H1 (cell line): ENCODE results near the gene SLC26A8. TPM values are rescaled to one million over a fixed set of nuclear protein-coding genes. Genes with fewer than 3 reads are reported as not detected.

Experiments used
- BCL11A ChIP-seq, 2 experiments: IDR thresholded peaks; one replicate each; pipeline ENCODE4 v1.6.1; 2011; ENCODE audit warnings: low read depth in 2 of 2, low read length in 2 of 2, mild to moderate bottlenecking in 2 of 2
- PHF8 ChIP-seq: fragments of 200-600 bp; sonication (generic); conservative IDR thresholded peaks from 2 replicates; pipeline ENCODE4 v1.7.1; 2012; ENCODE audit warnings: low read depth, mild to moderate bottlenecking, inconsistent platforms, low read length, moderate library complexity
- RXRA ChIP-seq: IDR thresholded peaks from 2 replicates; pipeline ENCODE4 v1.6.1; 2011; ENCODE audit warnings: low read depth, mild to moderate bottlenecking, low read length, moderate library complexity; ENCODE audit not compliant: insufficient read depth
- TAF1 ChIP-seq: IDR thresholded peaks from 2 replicates; pipeline ENCODE4 v1.6.1; 2011; ENCODE audit warnings: mild to moderate bottlenecking, low read depth, low read length
- polyA plus RNA-seq, 7 experiments: library from polyadenylated mRNA; depleted of rRNA in 3 of 7; stranded (reverse) in 5 of 7; unstranded in 2 of 7; fragments of >200 nt in 5 of 7; fragments of 200-250 nt in 2 of 7; gene quantifications; 1 replicate in 5 of 7; 2 replicates in 1 of 7; 4 replicates in 1 of 7; pipeline versions ENCODE4 v1.2.1 to v1.2.3, GENCODE V29; 2011 to 2013; ENCODE audit warnings: missing spikeins in 2 of 7, mixed read lengths in 2 of 7
- total RNA-seq: library from RNA; stranded (reverse); fragmentation: NEBNext Ultra II Directional; extraction: Animal tissue kit (Norgen Biotek cat#: 25700); gene quantifications from 2 replicates; pipeline ENCODE4 v1.2.1, GENCODE V29; 2021
- TF ChIP-seq, protein P1 (sequence below): fragments of 300-600 bp; sonication (generic); IDR thresholded peaks from 2 replicates; pipeline ENCODE4 v1.7.1; 2012; ENCODE audit warnings: low read length, moderate library complexity, mild to moderate bottlenecking, inconsistent platforms; ENCODE audit not compliant: insufficient replicate concordance

SLC26A8 gene
- total and polyA plus RNA-seq, 2 of the 8 experiments (the other 6 are each of a cell fraction or from before 2014, with no cell fraction given): 0.56 to 0.57 TPM

DNA sequence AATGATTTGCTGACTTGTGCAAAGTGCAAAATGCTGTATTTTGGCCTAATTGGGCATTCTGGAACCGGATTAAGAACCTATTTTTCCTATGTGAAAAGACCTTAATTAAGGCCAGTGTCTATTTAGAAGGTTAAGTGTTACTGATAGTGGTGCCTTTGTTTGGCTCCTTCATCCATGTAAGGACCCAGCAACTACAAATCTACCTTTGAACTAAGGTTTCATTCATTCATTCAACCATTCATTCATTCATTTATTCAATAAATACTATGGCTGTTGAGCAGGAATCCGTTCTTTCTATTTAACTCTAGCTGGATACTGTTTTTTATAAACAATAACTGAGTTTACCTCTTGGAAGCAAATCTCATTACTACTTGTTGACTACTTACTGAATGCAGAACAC lies 36.8 kb upstream of the SLC26A8 start (continued):
- TF ChIP-seq, protein P1, sequence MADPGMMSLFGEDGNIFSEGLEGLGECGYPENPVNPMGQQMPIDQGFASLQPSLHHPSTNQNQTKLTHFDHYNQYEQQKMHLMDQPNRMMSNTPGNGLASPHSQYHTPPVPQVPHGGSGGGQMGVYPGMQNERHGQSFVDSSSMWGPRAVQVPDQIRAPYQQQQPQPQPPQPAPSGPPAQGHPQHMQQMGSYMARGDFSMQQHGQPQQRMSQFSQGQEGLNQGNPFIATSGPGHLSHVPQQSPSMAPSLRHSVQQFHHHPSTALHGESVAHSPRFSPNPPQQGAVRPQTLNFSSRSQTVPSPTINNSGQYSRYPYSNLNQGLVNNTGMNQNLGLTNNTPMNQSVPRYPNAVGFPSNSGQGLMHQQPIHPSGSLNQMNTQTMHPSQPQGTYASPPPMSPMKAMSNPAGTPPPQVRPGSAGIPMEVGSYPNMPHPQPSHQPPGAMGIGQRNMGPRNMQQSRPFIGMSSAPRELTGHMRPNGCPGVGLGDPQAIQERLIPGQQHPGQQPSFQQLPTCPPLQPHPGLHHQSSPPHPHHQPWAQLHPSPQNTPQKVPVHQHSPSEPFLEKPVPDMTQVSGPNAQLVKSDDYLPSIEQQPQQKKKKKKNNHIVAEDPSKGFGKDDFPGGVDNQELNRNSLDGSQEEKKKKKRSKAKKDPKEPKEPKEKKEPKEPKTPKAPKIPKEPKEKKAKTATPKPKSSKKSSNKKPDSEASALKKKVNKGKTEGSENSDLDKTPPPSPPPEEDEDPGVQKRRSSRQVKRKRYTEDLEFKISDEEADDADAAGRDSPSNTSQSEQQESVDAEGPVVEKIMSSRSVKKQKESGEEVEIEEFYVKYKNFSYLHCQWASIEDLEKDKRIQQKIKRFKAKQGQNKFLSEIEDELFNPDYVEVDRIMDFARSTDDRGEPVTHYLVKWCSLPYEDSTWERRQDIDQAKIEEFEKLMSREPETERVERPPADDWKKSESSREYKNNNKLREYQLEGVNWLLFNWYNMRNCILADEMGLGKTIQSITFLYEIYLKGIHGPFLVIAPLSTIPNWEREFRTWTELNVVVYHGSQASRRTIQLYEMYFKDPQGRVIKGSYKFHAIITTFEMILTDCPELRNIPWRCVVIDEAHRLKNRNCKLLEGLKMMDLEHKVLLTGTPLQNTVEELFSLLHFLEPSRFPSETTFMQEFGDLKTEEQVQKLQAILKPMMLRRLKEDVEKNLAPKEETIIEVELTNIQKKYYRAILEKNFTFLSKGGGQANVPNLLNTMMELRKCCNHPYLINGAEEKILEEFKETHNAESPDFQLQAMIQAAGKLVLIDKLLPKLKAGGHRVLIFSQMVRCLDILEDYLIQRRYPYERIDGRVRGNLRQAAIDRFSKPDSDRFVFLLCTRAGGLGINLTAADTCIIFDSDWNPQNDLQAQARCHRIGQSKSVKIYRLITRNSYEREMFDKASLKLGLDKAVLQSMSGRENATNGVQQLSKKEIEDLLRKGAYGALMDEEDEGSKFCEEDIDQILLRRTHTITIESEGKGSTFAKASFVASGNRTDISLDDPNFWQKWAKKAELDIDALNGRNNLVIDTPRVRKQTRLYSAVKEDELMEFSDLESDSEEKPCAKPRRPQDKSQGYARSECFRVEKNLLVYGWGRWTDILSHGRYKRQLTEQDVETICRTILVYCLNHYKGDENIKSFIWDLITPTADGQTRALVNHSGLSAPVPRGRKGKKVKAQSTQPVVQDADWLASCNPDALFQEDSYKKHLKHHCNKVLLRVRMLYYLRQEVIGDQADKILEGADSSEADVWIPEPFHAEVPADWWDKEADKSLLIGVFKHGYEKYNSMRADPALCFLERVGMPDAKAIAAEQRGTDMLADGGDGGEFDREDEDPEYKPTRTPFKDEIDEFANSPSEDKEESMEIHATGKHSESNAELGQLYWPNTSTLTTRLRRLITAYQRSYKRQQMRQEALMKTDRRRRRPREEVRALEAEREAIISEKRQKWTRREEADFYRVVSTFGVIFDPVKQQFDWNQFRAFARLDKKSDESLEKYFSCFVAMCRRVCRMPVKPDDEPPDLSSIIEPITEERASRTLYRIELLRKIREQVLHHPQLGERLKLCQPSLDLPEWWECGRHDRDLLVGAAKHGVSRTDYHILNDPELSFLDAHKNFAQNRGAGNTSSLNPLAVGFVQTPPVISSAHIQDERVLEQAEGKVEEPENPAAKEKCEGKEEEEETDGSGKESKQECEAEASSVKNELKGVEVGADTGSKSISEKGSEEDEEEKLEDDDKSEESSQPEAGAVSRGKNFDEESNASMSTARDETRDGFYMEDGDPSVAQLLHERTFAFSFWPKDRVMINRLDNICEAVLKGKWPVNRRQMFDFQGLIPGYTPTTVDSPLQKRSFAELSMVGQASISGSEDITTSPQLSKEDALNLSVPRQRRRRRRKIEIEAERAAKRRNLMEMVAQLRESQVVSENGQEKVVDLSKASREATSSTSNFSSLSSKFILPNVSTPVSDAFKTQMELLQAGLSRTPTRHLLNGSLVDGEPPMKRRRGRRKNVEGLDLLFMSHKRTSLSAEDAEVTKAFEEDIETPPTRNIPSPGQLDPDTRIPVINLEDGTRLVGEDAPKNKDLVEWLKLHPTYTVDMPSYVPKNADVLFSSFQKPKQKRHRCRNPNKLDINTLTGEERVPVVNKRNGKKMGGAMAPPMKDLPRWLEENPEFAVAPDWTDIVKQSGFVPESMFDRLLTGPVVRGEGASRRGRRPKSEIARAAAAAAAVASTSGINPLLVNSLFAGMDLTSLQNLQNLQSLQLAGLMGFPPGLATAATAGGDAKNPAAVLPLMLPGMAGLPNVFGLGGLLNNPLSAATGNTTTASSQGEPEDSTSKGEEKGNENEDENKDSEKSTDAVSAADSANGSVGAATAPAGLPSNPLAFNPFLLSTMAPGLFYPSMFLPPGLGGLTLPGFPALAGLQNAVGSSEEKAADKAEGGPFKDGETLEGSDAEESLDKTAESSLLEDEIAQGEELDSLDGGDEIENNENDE: no peak
- no peak for TF ChIP-seq BCL11A (IDR thresholded peaks at IDR 0.05; ENCODE audit: low read depth in 2 of 2, low read length in 2 of 2)
- TF ChIP-seq TAF1: no peak
- TF ChIP-seq PHF8: no peak
- TF ChIP-seq RXRA: no peak
